Peyer's patch (tissue), 4 donors: Measurements from ENCODE around the gene CPS1. TPM values are rescaled to one million over a fixed set of nuclear protein-coding genes. Genes with fewer than 3 reads are reported as not detected.

Experiments used
- DNase-seq, 3 donors: peaks; one replicate each; pipeline ENCODE4 v3.0.0-alpha.2; 2017 to 2019
- H3K27ac ChIP-seq, 4 donors: fragments of 200-600 bp; sonication (generic); one replicate each; pipeline ENCODE4 v1.5.1; 2016 to 2019
- H3K27me3 ChIP-seq, 2 donors: fragments of 200-600 bp; sonication (generic); one replicate each; pipeline ENCODE4 v1.5.1; 2019
- H3K36me3 ChIP-seq, 3 donors: fragments of 200-600 bp; sonication (generic); one replicate each; pipeline ENCODE4 v1.5.1; 2016 to 2019
- H3K4me1 ChIP-seq, 4 donors: fragments of 200-600 bp; sonication (generic); one replicate each; pipeline ENCODE4 v1.5.1; 2016 to 2019
- H3K4me3 ChIP-seq, 4 donors: fragments of 200-600 bp; sonication (generic); 1 replicate in 3 of 4; 2 replicates in 1 of 4; pipeline ENCODE4 v1.5.1; 2016 to 2019; ENCODE audit warnings: mild to moderate bottlenecking in 1 of 4
- H3K9me3 ChIP-seq, 4 donors: fragments of 200-600 bp; sonication (generic); one replicate each; pipeline ENCODE4 v1.5.1; 2016 to 2019; ENCODE audit warnings: mild to moderate bottlenecking in 1 of 4
- POLR2A ChIP-seq, 2 donors: fragments of 450-650 bp; IDR thresholded peaks; one replicate each; pipeline ENCODE4 v1.5.1; 2017; ENCODE audit warnings: antibody characterized with exemption in 2 of 2, mild to moderate bottlenecking in 2 of 2, moderate library complexity in 2 of 2
- total RNA-seq, 4 donors: library from RNA; depleted of rRNA; stranded (reverse); fragments of >200 nt; gene quantifications; one replicate each; pipeline ENCODE4 v1.1.0, GENCODE V29; 2016
- TF ChIP-seq, protein P1 (sequence below), 6 experiments: fragments of 450-650 bp in 4 of 6; fragments of 200-600 bp in 2 of 6; sonication (generic) in 1 of 6; IDR thresholded peaks; one replicate each; pipeline ENCODE4 v1.5.1; 2017 to 2019; ENCODE audit warnings: antibody characterized with exemption in 6 of 6, mild to moderate bottlenecking in 3 of 6, moderate library complexity in 1 of 6

The CPS1 gene
- total RNA-seq, 4 donors from 2014 or later: 68.5 to 330 (median 222) TPM

- Histone ChIP-seq H3K4me3 (no peak overlapping the region), H3K9me3 (no peaks in the 10 kb centered on the region), H3K27me3 (no peaks in the 10 kb centered on the region), H3K36me3 (peaks cover 0 to 30% (median 0%) of the 10 kb centered on the region in 3 donors), H3K27ac (no peak overlapping the region), H3K4me1 (no peaks in the 10 kb centered on the region)
- no peak for TF ChIP-seq POLR2A (IDR thresholded peaks at IDR 0.05)
- TF ChIP-seq, protein P1, sequence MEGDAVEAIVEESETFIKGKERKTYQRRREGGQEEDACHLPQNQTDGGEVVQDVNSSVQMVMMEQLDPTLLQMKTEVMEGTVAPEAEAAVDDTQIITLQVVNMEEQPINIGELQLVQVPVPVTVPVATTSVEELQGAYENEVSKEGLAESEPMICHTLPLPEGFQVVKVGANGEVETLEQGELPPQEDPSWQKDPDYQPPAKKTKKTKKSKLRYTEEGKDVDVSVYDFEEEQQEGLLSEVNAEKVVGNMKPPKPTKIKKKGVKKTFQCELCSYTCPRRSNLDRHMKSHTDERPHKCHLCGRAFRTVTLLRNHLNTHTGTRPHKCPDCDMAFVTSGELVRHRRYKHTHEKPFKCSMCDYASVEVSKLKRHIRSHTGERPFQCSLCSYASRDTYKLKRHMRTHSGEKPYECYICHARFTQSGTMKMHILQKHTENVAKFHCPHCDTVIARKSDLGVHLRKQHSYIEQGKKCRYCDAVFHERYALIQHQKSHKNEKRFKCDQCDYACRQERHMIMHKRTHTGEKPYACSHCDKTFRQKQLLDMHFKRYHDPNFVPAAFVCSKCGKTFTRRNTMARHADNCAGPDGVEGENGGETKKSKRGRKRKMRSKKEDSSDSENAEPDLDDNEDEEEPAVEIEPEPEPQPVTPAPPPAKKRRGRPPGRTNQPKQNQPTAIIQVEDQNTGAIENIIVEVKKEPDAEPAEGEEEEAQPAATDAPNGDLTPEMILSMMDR (IDR thresholded peaks at IDR 0.05): no peak
- no peak for DNase-seq
Measured at GRCh38 chr2:210673117-210673516, 116.7 kb downstream of the CPS1 start.

DNA sequence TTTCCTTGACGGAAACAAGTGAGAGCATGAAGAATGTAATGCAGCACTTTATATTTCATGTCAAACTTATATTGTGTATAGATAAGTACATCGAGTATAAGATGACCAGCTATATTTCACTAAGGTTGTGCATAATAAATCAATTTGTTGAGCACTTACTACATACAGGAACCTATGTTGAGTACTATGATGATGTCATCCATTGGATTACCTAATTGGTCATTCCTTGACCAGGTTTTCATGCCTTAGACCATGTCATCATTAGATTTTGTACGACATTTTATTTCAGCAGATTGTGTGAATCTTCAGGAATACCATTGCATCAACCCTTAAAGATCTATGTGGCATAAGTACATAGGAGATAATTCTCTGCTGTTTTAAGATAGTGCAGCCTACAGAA is 119.7 kb downstream of the CPS1 start:
- no peak for DNase-seq
- Histone ChIP-seq H3K4me1 (no peaks in the 10 kb centered on the region), H3K36me3 (peaks cover 0 to 27% (median 0%) of the 10 kb centered on the region in 3 donors), H3K27me3 (no peaks in the 10 kb centered on the region), H3K9me3 (no peaks in the 10 kb centered on the region), H3K27ac (no peak overlapping the region), H3K4me3 (no peak overlapping the region)
- TF ChIP-seq, protein P1 (IDR thresholded peaks at IDR 0.05): no peak
- TF ChIP-seq POLR2A (IDR thresholded peaks at IDR 0.05): no peak

DNA sequence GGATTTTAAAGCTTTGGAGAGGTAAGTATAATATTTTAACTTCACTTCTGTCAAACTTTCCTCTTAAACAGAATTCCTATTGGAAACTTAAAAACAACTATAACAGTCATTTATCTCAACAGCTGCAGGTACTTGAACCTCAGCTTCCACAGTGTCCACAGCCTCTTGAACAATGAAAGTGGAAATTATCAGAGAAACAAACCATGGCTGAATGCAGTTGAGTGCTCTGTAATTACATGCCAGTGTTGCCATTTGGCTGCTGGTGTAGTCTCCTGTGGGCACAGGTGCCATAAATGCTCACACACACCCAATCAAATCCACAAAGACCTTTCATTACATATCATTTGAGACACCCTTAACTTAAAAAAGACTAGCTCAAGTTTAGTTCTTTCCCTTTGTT is 125.1 kb downstream of the CPS1 start:
- H3K27ac ChIP-seq: no peak overlapping the region
- H3K27me3 ChIP-seq: no peaks in the 10 kb centered on the region
- TF ChIP-seq, protein P1 (IDR thresholded peaks at IDR 0.05): no peak
- no peak for TF ChIP-seq POLR2A (IDR thresholded peaks at IDR 0.05)
- DNase-seq: no peak
- H3K36me3 ChIP-seq: peaks cover 0 to 11% (median 0%) of the 10 kb centered on the region in 3 donors
- no peaks in the 10 kb centered on the region for H3K4me1 ChIP-seq
- H3K9me3 ChIP-seq: no peaks in the 10 kb centered on the region
- no peak overlapping the region for H3K4me3 ChIP-seq

DNA sequence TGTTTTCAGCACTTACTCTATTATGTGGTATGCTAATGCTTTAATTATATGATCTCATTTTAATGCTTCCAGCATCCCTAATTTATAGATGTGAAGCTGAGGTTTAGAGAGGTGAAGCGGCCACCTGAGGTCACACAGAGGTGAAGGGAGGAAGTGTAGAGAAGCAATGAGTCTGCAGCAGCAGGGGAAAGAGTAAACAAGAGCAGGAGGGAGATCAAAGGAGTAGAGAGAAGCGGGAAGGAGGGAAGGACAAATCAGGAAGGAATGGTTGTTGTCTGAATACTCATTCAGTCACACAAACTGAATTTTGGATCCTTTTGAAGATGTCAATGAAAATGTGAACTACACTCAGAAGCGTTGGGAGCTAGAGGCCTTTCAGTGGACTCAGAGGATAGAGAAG is 130.0 kb downstream of the CPS1 start:
- Histone ChIP-seq H3K27me3 (no peaks in the 10 kb centered on the region), H3K36me3 (no peaks in the 10 kb centered on the region), H3K4me1 (no peaks in the 10 kb centered on the region), H3K27ac (no peak overlapping the region), H3K4me3 (no peak overlapping the region), H3K9me3 (no peaks in the 10 kb centered on the region)
- no peak for DNase-seq
- TF ChIP-seq, protein P1 (IDR thresholded peaks at IDR 0.05): no peak
- no peak for TF ChIP-seq POLR2A (IDR thresholded peaks at IDR 0.05)

DNA sequence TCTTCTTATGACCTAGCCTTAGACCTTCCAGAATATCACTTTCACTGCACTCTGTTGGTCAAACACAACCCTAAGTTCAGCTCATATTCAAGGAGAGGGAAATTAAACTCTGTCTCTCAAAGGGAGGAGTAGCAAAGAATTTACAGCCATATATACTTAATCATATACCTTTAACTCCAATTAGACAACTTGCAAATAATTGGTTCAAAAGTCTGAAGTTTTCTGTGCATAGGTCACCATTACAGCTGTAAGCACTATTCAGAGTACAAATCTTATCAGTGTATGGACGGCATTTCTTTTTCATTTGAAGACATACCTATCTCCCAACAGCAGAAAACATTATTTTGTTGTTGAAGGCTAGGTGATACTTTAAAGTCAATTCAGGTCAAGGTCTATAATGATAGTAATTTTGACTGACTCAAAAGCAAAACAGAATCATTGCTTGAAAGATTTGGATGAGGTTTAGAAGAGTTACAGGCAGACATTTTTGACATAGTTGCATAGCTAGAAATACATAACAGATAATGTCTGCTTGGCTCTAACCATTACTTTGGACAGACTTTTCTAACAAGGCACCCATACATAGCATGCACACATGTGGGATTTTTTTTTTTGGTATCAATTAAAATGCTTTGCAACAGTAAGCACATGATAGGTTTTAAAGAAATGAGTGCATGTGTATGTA is 131.5 kb downstream of the CPS1 start:
- no peak overlapping the region for H3K4me3 ChIP-seq
- H3K9me3 ChIP-seq: no peaks in the 10 kb centered on the region
- TF ChIP-seq, protein P1 (IDR thresholded peaks at IDR 0.05): no peak
- no peak overlapping the region for H3K27ac ChIP-seq
- no peaks in the 10 kb centered on the region for H3K36me3 ChIP-seq
- DNase-seq: no peak
- no peaks in the 10 kb centered on the region for H3K27me3 ChIP-seq
- H3K4me1 ChIP-seq: no peaks in the 10 kb centered on the region
